ENCODE data around the gene USP35.

DNA sequence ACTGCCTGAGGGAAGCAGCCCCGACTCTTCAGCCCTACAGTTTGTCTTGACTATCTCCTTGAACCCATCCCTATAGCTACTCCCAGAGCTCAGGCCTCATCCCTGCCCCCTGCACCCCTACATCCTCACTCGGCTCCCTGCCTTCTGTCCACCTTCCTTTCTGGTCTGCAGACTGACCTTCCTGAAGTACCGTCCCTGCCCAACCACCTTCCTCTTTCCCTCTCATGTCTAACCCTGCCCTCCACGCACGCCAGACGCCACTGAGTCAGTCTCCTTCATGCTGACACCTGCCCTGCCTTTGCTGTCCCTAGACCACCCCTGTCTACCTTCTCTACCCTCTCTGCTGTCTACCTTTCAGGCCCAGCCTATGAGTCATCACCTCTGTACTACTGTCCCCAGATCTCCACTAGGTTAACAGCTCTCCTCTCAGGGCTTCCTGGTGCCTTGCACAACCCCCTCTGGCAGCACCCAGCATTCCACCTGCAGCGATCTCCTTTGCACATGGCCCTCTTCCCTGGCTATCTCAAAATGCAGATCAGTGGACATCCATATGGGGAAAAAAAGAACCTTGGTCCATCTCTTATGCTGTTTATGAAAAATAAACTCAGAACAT, 9.2 kb upstream of the USP35 start:
- TF ChIP-seq, protein P1, sequence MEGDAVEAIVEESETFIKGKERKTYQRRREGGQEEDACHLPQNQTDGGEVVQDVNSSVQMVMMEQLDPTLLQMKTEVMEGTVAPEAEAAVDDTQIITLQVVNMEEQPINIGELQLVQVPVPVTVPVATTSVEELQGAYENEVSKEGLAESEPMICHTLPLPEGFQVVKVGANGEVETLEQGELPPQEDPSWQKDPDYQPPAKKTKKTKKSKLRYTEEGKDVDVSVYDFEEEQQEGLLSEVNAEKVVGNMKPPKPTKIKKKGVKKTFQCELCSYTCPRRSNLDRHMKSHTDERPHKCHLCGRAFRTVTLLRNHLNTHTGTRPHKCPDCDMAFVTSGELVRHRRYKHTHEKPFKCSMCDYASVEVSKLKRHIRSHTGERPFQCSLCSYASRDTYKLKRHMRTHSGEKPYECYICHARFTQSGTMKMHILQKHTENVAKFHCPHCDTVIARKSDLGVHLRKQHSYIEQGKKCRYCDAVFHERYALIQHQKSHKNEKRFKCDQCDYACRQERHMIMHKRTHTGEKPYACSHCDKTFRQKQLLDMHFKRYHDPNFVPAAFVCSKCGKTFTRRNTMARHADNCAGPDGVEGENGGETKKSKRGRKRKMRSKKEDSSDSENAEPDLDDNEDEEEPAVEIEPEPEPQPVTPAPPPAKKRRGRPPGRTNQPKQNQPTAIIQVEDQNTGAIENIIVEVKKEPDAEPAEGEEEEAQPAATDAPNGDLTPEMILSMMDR (IDR thresholded peaks at IDR 0.05), result no peak
- no peak for TF ChIP-seq POLR2A (IDR thresholded peaks at IDR 0.05)
